ENCODE measurements around the gene MED27. TPM values are rescaled to one million over a fixed set of nuclear protein-coding genes. Genes with fewer than 3 reads are reported as not detected.
"Not testable (repeated sequence)": the region's sequence is repeated elsewhere in the genome, so short reads cannot be mapped to it uniquely, and the experiment has no call there.

The MED27 gene
- total and polyA plus RNA-seq, 8 donors: 0.87 to 21.9 (median 12.7) TPM

GRCh38 chr9:132061526-132061925, 18.1 kb downstream of the MED27 start:
- intact Hi-C loops (cut with DNase I; ENCODE audit: low total_unique reads): no loop called here
- Histone ChIP-seq H3K27me3 (no peaks in the 10 kb centered on the region), H3K9me3 (no peaks in the 10 kb centered on the region), H3K27ac (no peak overlapping the region), H3K4me1 (no peaks in the 10 kb centered on the region), H3K4me3 (no peak overlapping the region), H3K36me3 (peaks cover 0 to 35% (median 26%) of the 10 kb centered on the region in 4 donors)
- WGBS, 5 donors: 81 to 92% (median 89%) methylated on average over 3 of the region's 3 CpGs
- no peak for DNase-seq
- no peak for TF ChIP-seq POLR2A (IDR thresholded peaks at IDR 0.05)
- TF ChIP-seq CTCF (IDR thresholded peaks at IDR 0.05): no peak
- TF ChIP-seq POLR2AphosphoS5 (IDR thresholded peaks at IDR 0.05): no peak
- no peak for TF ChIP-seq EP300 (IDR thresholded peaks at IDR 0.05)

DNA sequence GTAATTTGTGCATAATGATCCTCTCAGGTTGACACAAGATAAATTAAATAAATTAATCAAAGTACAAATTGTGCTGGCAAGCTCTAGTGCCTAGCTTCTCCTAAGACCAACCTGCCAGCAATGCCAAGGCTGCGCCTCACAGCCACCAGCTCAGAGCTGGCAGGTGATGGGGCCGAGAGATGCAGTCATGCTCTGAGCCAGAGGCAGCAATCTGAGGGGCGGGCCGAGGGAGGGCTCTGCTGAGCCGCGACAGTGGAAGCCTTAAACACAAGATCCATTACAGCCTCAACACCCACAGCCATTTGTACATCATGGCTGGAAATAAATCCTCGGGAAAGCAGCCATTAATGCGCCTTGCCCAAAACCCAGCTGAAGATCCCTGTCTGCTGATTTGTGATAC, 20.3 kb downstream of the MED27 start:
- H3K27me3 ChIP-seq: no peaks in the 10 kb centered on the region
- no peaks in the 10 kb centered on the region for H3K9me3 ChIP-seq
- H3K4me3 ChIP-seq: no peak overlapping the region
- no peak for DNase-seq
- TF ChIP-seq CTCF (IDR thresholded peaks at IDR 0.05) (no peak), EP300 (IDR thresholded peaks at IDR 0.05) (no peak), POLR2AphosphoS5 (IDR thresholded peaks at IDR 0.05) (no peak), POLR2A (IDR thresholded peaks at IDR 0.05) (no peak)
- peaks cover 0 to 6% (median 0%) of the 10 kb centered on the region in 4 donors for H3K4me1 ChIP-seq
- no peak overlapping the region for H3K27ac ChIP-seq
- 88 to 94% (median 93%) methylated on average over 8 of the region's 8 CpGs for WGBS, 5 donors
- H3K36me3 ChIP-seq: peaks cover 0 to 26% (median 12%) of the 10 kb centered on the region in 4 donors
- intact Hi-C loops (cut with DNase I; ENCODE audit: low total_unique reads): no loop called here

DNA sequence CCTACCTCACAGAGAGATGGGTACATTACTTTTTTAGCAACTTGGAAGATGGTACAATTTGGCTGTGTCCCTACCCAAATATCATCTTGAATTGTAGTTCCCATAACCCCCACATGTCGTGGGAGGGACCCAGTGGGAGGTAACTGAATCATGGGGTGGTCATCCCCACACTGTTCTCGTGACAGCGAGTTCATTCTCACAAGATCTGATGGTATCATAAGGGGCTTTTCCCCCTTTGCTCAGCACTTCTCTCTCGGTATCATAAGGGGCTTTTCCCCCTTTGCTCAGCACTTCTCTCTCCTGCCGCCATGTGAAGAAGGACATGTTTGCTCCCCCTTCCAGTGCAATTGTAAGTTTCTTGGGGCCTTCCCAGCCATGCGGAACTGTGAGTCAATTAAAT, 21.4 kb downstream of the MED27 start:
- peaks cover 0 to 26% (median 12%) of the 10 kb centered on the region in 4 donors for H3K36me3 ChIP-seq
- H3K9me3 ChIP-seq; H3K4me1 ChIP-seq; H3K27ac ChIP-seq; H3K4me3 ChIP-seq; DNase-seq; H3K27me3 ChIP-seq; intact Hi-C loops (cut with DNase I; ENCODE audit: low total_unique reads): not testable (repeated sequence)
- WGBS, 5 donors: 78 to 92% (median 81%) methylated on average over 6 of the region's 6 CpGs

GRCh38 chr9:132056717-132057560, 22.7 kb downstream of the MED27 start:
- H3K27me3 ChIP-seq: no peaks in the 10 kb centered on the region
- H3K4me1 ChIP-seq: peaks cover 0 to 6% (median 0%) of the 10 kb centered on the region in 4 donors
- H3K36me3 ChIP-seq: peaks cover 0 to 26% (median 12%) of the 10 kb centered on the region in 4 donors
- H3K9me3 ChIP-seq: no peaks in the 10 kb centered on the region
- H3K27ac ChIP-seq: no peak overlapping the region
- TF ChIP-seq POLR2A (IDR thresholded peaks at IDR 0.05) (no peak), POLR2AphosphoS5 (IDR thresholded peaks at IDR 0.05) (no peak), CTCF (IDR thresholded peaks at IDR 0.05) (no peak), EP300 (IDR thresholded peaks at IDR 0.05) (no peak)
- intact Hi-C loops (cut with DNase I; ENCODE audit: low total_unique reads): no loop called here
- no peak overlapping the region for H3K4me3 ChIP-seq
- WGBS, 5 donors: 85 to 95% (median 94%) methylated on average over 11 of the region's 11 CpGs
- DNase-seq: no peak

DNA sequence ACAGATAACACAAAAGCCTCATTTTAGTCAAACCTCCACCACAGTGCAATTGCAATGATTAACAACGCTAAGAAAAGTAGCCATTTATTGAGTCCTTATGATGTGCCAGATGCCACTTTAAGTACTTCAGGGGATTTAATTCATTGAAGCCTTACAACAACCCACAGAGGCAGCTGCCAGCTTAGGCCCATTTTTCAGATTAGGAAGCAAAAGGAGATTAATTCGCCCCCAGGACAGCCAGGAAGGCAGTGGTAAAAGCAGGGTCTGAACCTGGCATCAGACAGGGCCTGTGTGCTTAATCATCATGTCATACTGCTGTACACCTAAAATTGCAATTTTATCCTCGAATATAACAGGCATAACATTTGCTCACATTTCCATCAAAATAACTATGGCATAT, 23.9 kb downstream of the MED27 start:
- Histone ChIP-seq H3K36me3 (peaks cover 0 to 26% (median 12%) of the 10 kb centered on the region in 4 donors), H3K27ac (no peak overlapping the region), H3K27me3 (no peaks in the 10 kb centered on the region), H3K4me3 (no peak overlapping the region), H3K9me3 (no peaks in the 10 kb centered on the region), H3K4me1 (peaks cover 0 to 6% (median 0%) of the 10 kb centered on the region in 4 donors)
- intact Hi-C loops (cut with DNase I; ENCODE audit: low total_unique reads): no loop called here
- WGBS, 5 donors: 87 to 95% (median 89%) methylated on average over 3 of the region's 3 CpGs
- DNase-seq: no peak
- TF ChIP-seq CTCF (IDR thresholded peaks at IDR 0.05) (no peak), POLR2AphosphoS5 (IDR thresholded peaks at IDR 0.05) (no peak), POLR2A (IDR thresholded peaks at IDR 0.05) (no peak), EP300 (IDR thresholded peaks at IDR 0.05) (no peak)
